ENCODE measurements around the gene MRC1.

The MRC1 gene

GRCh38 chr10:17854044-17854652 lies 45.0 kb downstream of the MRC1 start:
- TF ChIP-seq RAD21 (IDR thresholded peaks at IDR 0.05; ENCODE audit: low read depth) (no peak), EP300 (IDR thresholded peaks at IDR 0.05; ENCODE audit: borderline replicate concordance) (no peak), TAF1 (IDR thresholded peaks at IDR 0.05; ENCODE audit: low read depth) (no peak), CEBPB (IDR thresholded peaks at IDR 0.05) (no peak)

GRCh38 chr10:17857040-17857439 lies 47.9 kb downstream of the MRC1 start:
- TF ChIP-seq EP300 (IDR thresholded peaks at IDR 0.05; ENCODE audit: borderline replicate concordance), result no peak
- TF ChIP-seq TEAD4 (IDR thresholded peaks at IDR 0.05), result no peak
- no peak for TF ChIP-seq TAF1 (IDR thresholded peaks at IDR 0.05; ENCODE audit: low read depth)
- no peak for TF ChIP-seq MAX (IDR thresholded peaks at IDR 0.05)
- TF ChIP-seq YY1 (IDR thresholded peaks at IDR 0.05; ENCODE audit: low read depth), result no peak
- no peak for TF ChIP-seq CREB1 (IDR thresholded peaks at IDR 0.05; ENCODE audit: low read depth)
- TF ChIP-seq REST (IDR thresholded peaks at IDR 0.05; ENCODE audit: low read depth), result no peak
- no peak for TF ChIP-seq USF1 (IDR thresholded peaks at IDR 0.05)
- TF ChIP-seq ZBTB7A (IDR thresholded peaks at IDR 0.05; ENCODE audit: low read depth), result no peak
- no peak for TF ChIP-seq CEBPB (IDR thresholded peaks at IDR 0.05)
- TF ChIP-seq FOXM1 (IDR thresholded peaks at IDR 0.05; ENCODE audit: borderline replicate concordance, low read depth), result no peak
- no peak for TF ChIP-seq NFIC (IDR thresholded peaks at IDR 0.05)
- no peak for TF ChIP-seq TCF12 (IDR thresholded peaks at IDR 0.05; ENCODE audit: low read depth)

- no peak for TF ChIP-seq NFIC (IDR thresholded peaks at IDR 0.05)
Observed at GRCh38 chr10:17859492-17860156, 50.5 kb downstream of the MRC1 start.

GRCh38 chr10:17861760-17862159 lies 52.6 kb downstream of the MRC1 start:
- TF ChIP-seq REST (IDR thresholded peaks at IDR 0.05; ENCODE audit: low read depth) (no peak), MAX (IDR thresholded peaks at IDR 0.05) (no peak)

GRCh38 chr10:17865351-17865750 lies 56.2 kb downstream of the MRC1 start:
- no peak for TF ChIP-seq TEAD4 (IDR thresholded peaks at IDR 0.05)
- no peak for TF ChIP-seq MAX (IDR thresholded peaks at IDR 0.05)

- TF ChIP-seq TAF1 (IDR thresholded peaks at IDR 0.05; ENCODE audit: low read depth) (no peak), ZBTB7A (IDR thresholded peaks at IDR 0.05; ENCODE audit: low read depth) (no peak), FOXM1 (IDR thresholded peaks at IDR 0.05; ENCODE audit: borderline replicate concordance, low read depth) (no peak)
Observed at GRCh38 chr10:17866346-17866745, 57.2 kb downstream of the MRC1 start.

- TF ChIP-seq RAD21 (IDR thresholded peaks at IDR 0.05; ENCODE audit: low read depth) (no peak), USF1 (IDR thresholded peaks at IDR 0.05) (no peak), YY1 (IDR thresholded peaks at IDR 0.05; ENCODE audit: low read depth) (no peak), TCF12 (IDR thresholded peaks at IDR 0.05; ENCODE audit: low read depth) (no peak), TAF1 (IDR thresholded peaks at IDR 0.05; ENCODE audit: low read depth) (no peak), CEBPB (IDR thresholded peaks at IDR 0.05) (no peak), EGR1 (IDR thresholded peaks at IDR 0.05) (no peak), REST (IDR thresholded peaks at IDR 0.05; ENCODE audit: low read depth) (no peak), MAX (IDR thresholded peaks at IDR 0.05) (no peak), FOXM1 (IDR thresholded peaks at IDR 0.05; ENCODE audit: borderline replicate concordance, low read depth) (no peak)
Observed at GRCh38 chr10:17867056-17867455, 57.9 kb downstream of the MRC1 start.
